Ishikawa (cell line): ENCODE data around the gene BAG5.

Experiments
- CEBPB ChIP-seq: IDR thresholded peaks from 2 replicates; pipeline ENCODE4 v1.6.1; 2012
- CREB1 ChIP-seq: IDR thresholded peaks from 2 replicates; pipeline ENCODE4 v1.6.1; 2012; ENCODE audit warnings: low read depth
- EGR1 ChIP-seq: IDR thresholded peaks from 2 replicates; pipeline ENCODE4 v1.6.1; 2012
- EP300 ChIP-seq: IDR thresholded peaks from 2 replicates; pipeline ENCODE4 v1.6.1; 2012; ENCODE audit warnings: borderline replicate concordance
- FOXM1 ChIP-seq: IDR thresholded peaks from 2 replicates; pipeline ENCODE4 v1.6.1; 2012; ENCODE audit warnings: low read depth, borderline replicate concordance
- MAX ChIP-seq: IDR thresholded peaks from 2 replicates; pipeline ENCODE4 v1.6.1; 2012
- NFIC ChIP-seq: IDR thresholded peaks from 2 replicates; pipeline ENCODE4 v1.6.1; 2012
- RAD21 ChIP-seq: IDR thresholded peaks from 2 replicates; pipeline ENCODE4 v1.6.1; 2012; ENCODE audit warnings: low read depth
- TAF1 ChIP-seq: IDR thresholded peaks from 2 replicates; pipeline ENCODE4 v1.6.1; 2012; ENCODE audit warnings: low read depth, mild to moderate bottlenecking
- TCF12 ChIP-seq: IDR thresholded peaks from 2 replicates; pipeline ENCODE4 v1.6.1; 2012; ENCODE audit warnings: low read depth
- TEAD4 ChIP-seq: IDR thresholded peaks from 2 replicates; pipeline ENCODE4 v1.6.1; 2012
- YY1 ChIP-seq: IDR thresholded peaks from 2 replicates; pipeline ENCODE4 v1.6.1; 2012; ENCODE audit warnings: low read depth
- ZBTB7A ChIP-seq: IDR thresholded peaks from 2 replicates; pipeline ENCODE4 v1.6.1; 2012; ENCODE audit warnings: low read depth
- TF ChIP-seq, protein P1 (sequence below): IDR thresholded peaks from 2 replicates; pipeline ENCODE4 v1.6.1; 2012; ENCODE audit warnings: low read depth, mild to moderate bottlenecking
- TF ChIP-seq, protein P2 (sequence below): IDR thresholded peaks from 2 replicates; pipeline ENCODE4 v1.6.1; 2012

Gene BAG5

GRCh38 chr14:103574104-103574503, 11.6 kb upstream of the BAG5 start:
- TF ChIP-seq FOXM1 (no peak), TCF12 (no peak), TEAD4 (no peak), EP300 (no peak), EGR1 (no peak)
- TF ChIP-seq, protein P1, sequence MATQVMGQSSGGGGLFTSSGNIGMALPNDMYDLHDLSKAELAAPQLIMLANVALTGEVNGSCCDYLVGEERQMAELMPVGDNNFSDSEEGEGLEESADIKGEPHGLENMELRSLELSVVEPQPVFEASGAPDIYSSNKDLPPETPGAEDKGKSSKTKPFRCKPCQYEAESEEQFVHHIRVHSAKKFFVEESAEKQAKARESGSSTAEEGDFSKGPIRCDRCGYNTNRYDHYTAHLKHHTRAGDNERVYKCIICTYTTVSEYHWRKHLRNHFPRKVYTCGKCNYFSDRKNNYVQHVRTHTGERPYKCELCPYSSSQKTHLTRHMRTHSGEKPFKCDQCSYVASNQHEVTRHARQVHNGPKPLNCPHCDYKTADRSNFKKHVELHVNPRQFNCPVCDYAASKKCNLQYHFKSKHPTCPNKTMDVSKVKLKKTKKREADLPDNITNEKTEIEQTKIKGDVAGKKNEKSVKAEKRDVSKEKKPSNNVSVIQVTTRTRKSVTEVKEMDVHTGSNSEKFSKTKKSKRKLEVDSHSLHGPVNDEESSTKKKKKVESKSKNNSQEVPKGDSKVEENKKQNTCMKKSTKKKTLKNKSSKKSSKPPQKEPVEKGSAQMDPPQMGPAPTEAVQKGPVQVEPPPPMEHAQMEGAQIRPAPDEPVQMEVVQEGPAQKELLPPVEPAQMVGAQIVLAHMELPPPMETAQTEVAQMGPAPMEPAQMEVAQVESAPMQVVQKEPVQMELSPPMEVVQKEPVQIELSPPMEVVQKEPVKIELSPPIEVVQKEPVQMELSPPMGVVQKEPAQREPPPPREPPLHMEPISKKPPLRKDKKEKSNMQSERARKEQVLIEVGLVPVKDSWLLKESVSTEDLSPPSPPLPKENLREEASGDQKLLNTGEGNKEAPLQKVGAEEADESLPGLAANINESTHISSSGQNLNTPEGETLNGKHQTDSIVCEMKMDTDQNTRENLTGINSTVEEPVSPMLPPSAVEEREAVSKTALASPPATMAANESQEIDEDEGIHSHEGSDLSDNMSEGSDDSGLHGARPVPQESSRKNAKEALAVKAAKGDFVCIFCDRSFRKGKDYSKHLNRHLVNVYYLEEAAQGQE: no peak

- no peak for TF ChIP-seq MAX
- no peak for TF ChIP-seq NFIC
- no peak for TF ChIP-seq CREB1
- TF ChIP-seq ZBTB7A: no peak
- TF ChIP-seq CEBPB: no peak
- TF ChIP-seq RAD21: no peak
- TF ChIP-seq, protein P2, sequence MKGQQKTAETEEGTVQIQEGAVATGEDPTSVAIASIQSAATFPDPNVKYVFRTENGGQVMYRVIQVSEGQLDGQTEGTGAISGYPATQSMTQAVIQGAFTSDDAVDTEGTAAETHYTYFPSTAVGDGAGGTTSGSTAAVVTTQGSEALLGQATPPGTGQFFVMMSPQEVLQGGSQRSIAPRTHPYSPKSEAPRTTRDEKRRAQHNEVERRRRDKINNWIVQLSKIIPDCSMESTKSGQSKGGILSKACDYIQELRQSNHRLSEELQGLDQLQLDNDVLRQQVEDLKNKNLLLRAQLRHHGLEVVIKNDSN: no peak
Measured at GRCh38 chr14:103569408-103569807, 7.0 kb upstream of the BAG5 start.

- TF ChIP-seq TAF1 (no peak), CREB1 (no peak)
- TF ChIP-seq, protein P1: no peak
- TF ChIP-seq, protein P2: no peak
Measured at GRCh38 chr14:103568952-103569351, 6.5 kb upstream of the BAG5 start.

- no peak for TF ChIP-seq MAX
- no peak for TF ChIP-seq CEBPB
- no peak for TF ChIP-seq RAD21
- TF ChIP-seq, protein P1: no peak
- TF ChIP-seq, protein P2: no peak
- no peak for TF ChIP-seq TAF1
Measured at GRCh38 chr14:103563844-103564505, 1.5 kb upstream of the BAG5 start.

- no peak for TF ChIP-seq TCF12
- no peak for TF ChIP-seq EP300
- no peak for TF ChIP-seq YY1
- no peak for TF ChIP-seq FOXM1
- TF ChIP-seq CREB1: no peak
- no peak for TF ChIP-seq RAD21
- TF ChIP-seq TEAD4: no peak
- no peak for TF ChIP-seq EGR1
- TF ChIP-seq, protein P1: no peak
- TF ChIP-seq ZBTB7A: no peak
- TF ChIP-seq MAX: no peak
- no peak for TF ChIP-seq CEBPB
- TF ChIP-seq NFIC: no peak
- TF ChIP-seq, protein P2: no peak
- TF ChIP-seq TAF1: no peak
Measured at GRCh38 chr14:103563226-103563620, 766 bp upstream of the BAG5 start.
